ENCODE data around the gene KANK4. TPM values are rescaled to one million over a fixed set of nuclear protein-coding genes. Genes with fewer than 3 reads are reported as not detected.

Gene KANK4
- not detected for total RNA-seq

DNA sequence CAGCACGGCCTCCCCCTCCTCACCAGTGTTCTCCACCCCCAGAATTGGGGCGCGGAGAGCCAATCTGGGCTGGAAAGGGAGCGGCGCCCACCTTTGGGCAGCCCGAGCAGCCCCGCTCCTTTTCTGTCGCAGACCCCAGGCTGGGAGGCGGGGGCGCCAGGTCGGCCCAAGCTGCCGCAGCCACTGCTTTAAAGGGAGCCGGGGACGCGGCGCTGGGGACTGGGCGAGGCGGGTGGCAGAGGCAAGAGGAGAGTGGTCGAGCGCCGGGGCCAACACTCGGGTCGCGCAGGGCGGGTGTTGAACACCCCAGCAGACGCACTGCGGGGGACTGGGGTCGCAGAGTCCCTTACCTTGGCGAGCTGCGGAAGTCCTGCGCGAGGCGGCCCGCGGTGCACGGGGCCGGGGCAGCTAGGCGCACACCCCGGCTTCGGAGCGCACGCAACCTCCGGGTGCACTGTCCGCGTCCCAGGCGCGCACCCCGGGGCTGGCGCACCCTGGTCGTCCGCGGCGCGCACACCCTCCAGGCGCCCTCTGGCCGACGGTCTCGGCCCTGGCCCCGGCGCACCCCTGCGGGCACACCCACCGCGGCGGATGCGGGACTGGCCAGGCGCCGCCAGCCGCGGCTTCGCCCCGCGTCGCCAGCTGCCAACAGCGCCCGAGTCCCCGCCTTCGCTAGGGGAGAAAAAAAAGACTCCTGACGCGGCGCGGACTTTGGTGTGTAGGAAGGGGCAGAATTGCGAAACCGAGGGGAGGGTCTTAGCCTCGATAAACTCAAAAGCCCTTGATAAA lies at the start of gene KANK4:
Gene KANK4 (minus strand): TSS at position 679 of the 789 bp plus-strand sequence. CDS start 37,870 bp downstream, outside the sequence.
- ATAC-seq = peak in 1 of 2 donors; percentile 38
- Mint-ChIP-seq H3K9me3 (no peaks in the 10 kb centered on the region), H3K4me1 (ENCODE audit: low read depth) (peaks cover 2% of the 10 kb centered on the region), H3K4me3 (peak within 1 kb of the TSS; percentile 14), H3K36me3 (ENCODE audit: insufficient read depth) (no peaks in the 10 kb centered on the region), H3K27me3 (ENCODE audit: low read depth) (peaks cover 50% of the 10 kb centered on the region)
- DNase-seq = no peak

GRCh38 chr1:62368989-62369388 lies 49.8 kb upstream of the KANK4 start:
- H3K4me1 Mint-ChIP-seq (ENCODE audit: low read depth) = no peaks in the 10 kb centered on the region
- no peak overlapping the region for H3K4me3 Mint-ChIP-seq
- DNase-seq (no peak), ATAC-seq (no peak)
- H3K36me3 Mint-ChIP-seq (ENCODE audit: insufficient read depth) = no peaks in the 10 kb centered on the region
- H3K27me3 Mint-ChIP-seq (ENCODE audit: low read depth) = peaks cover 12% of the 10 kb centered on the region
- H3K9me3 Mint-ChIP-seq = peaks cover 4% of the 10 kb centered on the region

- DNase-seq (no peak), ATAC-seq (no peak)
- H3K36me3 Mint-ChIP-seq (ENCODE audit: insufficient read depth) = no peaks in the 10 kb centered on the region
- no peak overlapping the region for H3K4me3 Mint-ChIP-seq
- peaks cover 4% of the 10 kb centered on the region for H3K9me3 Mint-ChIP-seq
- no peaks in the 10 kb centered on the region for H3K4me1 Mint-ChIP-seq (ENCODE audit: low read depth)
- peaks cover 12% of the 10 kb centered on the region for H3K27me3 Mint-ChIP-seq (ENCODE audit: low read depth)
Observed at GRCh38 chr1:62367005-62367557, 47.8 kb upstream of the KANK4 start.

GRCh38 chr1:62364721-62365120 lies 45.5 kb upstream of the KANK4 start:
- Mint-ChIP-seq H3K4me3 (no peak overlapping the region), H3K4me1 (ENCODE audit: low read depth) (no peaks in the 10 kb centered on the region), H3K36me3 (ENCODE audit: insufficient read depth) (no peaks in the 10 kb centered on the region), H3K27me3 (ENCODE audit: low read depth) (peaks cover 6% of the 10 kb centered on the region), H3K9me3 (peaks cover 4% of the 10 kb centered on the region)
- no peak for DNase-seq
- ATAC-seq = no peak

GRCh38 chr1:62362926-62363325 lies 43.7 kb upstream of the KANK4 start:
- DNase-seq = no peak
- peaks cover 4% of the 10 kb centered on the region for H3K9me3 Mint-ChIP-seq
- ATAC-seq = no peak
- H3K4me3 Mint-ChIP-seq = no peak overlapping the region
- H3K36me3 Mint-ChIP-seq (ENCODE audit: insufficient read depth) = no peaks in the 10 kb centered on the region
- no peaks in the 10 kb centered on the region for H3K27me3 Mint-ChIP-seq (ENCODE audit: low read depth)
- no peaks in the 10 kb centered on the region for H3K4me1 Mint-ChIP-seq (ENCODE audit: low read depth)

DNA sequence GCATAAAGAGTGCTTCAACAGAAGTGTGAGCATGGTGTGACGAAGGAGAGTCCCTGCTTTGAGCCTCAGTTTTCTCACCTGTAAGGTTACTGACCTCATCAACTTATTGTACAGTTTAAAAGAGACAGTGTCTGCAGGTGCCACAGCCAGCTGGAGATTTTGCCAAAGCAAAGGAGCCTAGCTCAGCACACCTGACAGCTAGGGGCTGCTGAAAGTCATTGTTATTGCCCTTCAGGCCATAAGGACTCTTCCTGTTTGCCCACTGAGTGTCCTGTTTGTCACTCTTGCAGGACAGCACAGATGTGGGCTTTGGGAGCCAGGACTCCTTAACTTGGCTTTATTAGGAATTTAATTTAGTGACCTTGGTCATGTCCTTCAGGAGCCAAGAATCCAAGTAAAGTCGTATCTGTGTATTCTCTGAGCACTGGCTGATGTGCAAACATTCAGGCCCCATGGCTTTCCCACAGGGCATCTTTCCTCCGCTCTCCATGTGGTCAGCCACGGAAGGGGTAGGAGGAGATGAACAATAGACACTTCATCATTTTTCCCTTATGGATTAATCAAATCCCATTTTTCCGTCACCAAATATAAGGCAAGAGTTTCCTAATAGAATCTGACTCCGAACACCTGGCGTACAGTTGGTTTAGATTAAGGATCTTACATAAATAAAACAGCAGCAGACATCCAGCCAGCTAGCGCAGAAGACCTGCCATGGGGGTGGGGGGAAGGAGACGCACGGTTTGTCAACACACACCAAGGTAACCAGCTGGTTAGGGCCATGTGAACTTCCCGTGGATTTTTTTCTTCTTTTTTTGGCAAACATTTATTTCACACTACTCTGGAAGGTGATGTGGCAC lies 43.1 kb upstream of the KANK4 start:
- no peaks in the 10 kb centered on the region for H3K27me3 Mint-ChIP-seq (ENCODE audit: low read depth)
- ATAC-seq (no peak), DNase-seq (no peak)
- peaks cover 4% of the 10 kb centered on the region for H3K9me3 Mint-ChIP-seq
- no peaks in the 10 kb centered on the region for H3K36me3 Mint-ChIP-seq (ENCODE audit: insufficient read depth)
- H3K4me3 Mint-ChIP-seq = no peak overlapping the region
- no peaks in the 10 kb centered on the region for H3K4me1 Mint-ChIP-seq (ENCODE audit: low read depth)

DNA sequence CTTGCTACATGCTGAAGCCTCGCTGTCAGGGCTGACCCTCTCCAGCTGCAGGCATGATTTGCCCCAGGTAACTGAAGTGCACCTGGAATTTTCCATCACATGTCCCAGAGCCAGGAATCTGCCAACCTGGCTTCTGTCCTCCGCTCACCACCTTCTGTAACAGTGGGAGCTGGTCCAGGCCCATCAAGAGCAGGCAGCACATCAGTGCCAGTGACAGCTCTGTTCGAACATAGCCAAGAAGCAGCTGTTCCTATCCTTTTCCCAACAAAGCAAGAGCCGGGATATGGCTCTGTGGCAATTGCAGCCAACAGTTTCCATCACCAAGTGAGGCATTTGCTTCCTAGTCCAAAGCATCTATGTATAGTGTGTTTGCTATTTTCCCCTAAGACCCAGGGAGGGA lies 42.2 kb upstream of the KANK4 start:
- no peak for ATAC-seq
- Mint-ChIP-seq H3K9me3 (no peaks in the 10 kb centered on the region), H3K4me1 (ENCODE audit: low read depth) (no peaks in the 10 kb centered on the region), H3K36me3 (ENCODE audit: insufficient read depth) (no peaks in the 10 kb centered on the region), H3K4me3 (no peak overlapping the region), H3K27me3 (ENCODE audit: low read depth) (no peaks in the 10 kb centered on the region)
- no peak for DNase-seq

- no peak overlapping the region for H3K4me3 Mint-ChIP-seq
- ATAC-seq (no peak), DNase-seq (no peak)
Observed at GRCh38 chr1:62358665-62359373, 39.6 kb upstream of the KANK4 start.

GRCh38 chr1:62357916-62358315 lies 38.7 kb upstream of the KANK4 start:
- Mint-ChIP-seq H3K27me3 (ENCODE audit: low read depth) (no peaks in the 10 kb centered on the region), H3K9me3 (no peaks in the 10 kb centered on the region), H3K36me3 (ENCODE audit: insufficient read depth) (no peaks in the 10 kb centered on the region), H3K4me3 (no peak overlapping the region), H3K4me1 (ENCODE audit: low read depth) (no peaks in the 10 kb centered on the region)
- DNase-seq (no peak), ATAC-seq (no peak)

More at GRCh38 chr1:62358665-62359373, 39.6 kb upstream of the KANK4 start:
- H3K4me1 Mint-ChIP-seq (ENCODE audit: low read depth) = no peaks in the 10 kb centered on the region
- H3K9me3 Mint-ChIP-seq = no peaks in the 10 kb centered on the region
- no peaks in the 10 kb centered on the region for H3K27me3 Mint-ChIP-seq (ENCODE audit: low read depth)
- no peaks in the 10 kb centered on the region for H3K36me3 Mint-ChIP-seq (ENCODE audit: insufficient read depth)

- H3K4me1 Mint-ChIP-seq (ENCODE audit: low read depth) = no peaks in the 10 kb centered on the region
- no peaks in the 10 kb centered on the region for H3K36me3 Mint-ChIP-seq (ENCODE audit: insufficient read depth)
- ATAC-seq (peak in 1 of 2 donors; percentile 48), DNase-seq (no peak)
- H3K27me3 Mint-ChIP-seq (ENCODE audit: low read depth) = no peaks in the 10 kb centered on the region
- H3K4me3 Mint-ChIP-seq = no peak overlapping the region
- no peaks in the 10 kb centered on the region for H3K9me3 Mint-ChIP-seq
Observed at GRCh38 chr1:62356257-62356835, 37.1 kb upstream of the KANK4 start.

GRCh38 chr1:62355095-62355494 lies 35.9 kb upstream of the KANK4 start:
- Mint-ChIP-seq H3K9me3 (no peaks in the 10 kb centered on the region), H3K4me3 (no peak overlapping the region), H3K4me1 (ENCODE audit: low read depth) (no peaks in the 10 kb centered on the region), H3K36me3 (ENCODE audit: insufficient read depth) (no peaks in the 10 kb centered on the region), H3K27me3 (ENCODE audit: low read depth) (no peaks in the 10 kb centered on the region)
- ATAC-seq (no peak), DNase-seq (no peak)

GRCh38 chr1:62353853-62354252 lies 34.6 kb upstream of the KANK4 start:
- Mint-ChIP-seq H3K4me1 (ENCODE audit: low read depth) (no peaks in the 10 kb centered on the region), H3K27me3 (ENCODE audit: low read depth) (no peaks in the 10 kb centered on the region), H3K36me3 (ENCODE audit: insufficient read depth) (no peaks in the 10 kb centered on the region), H3K4me3 (no peak overlapping the region), H3K9me3 (no peaks in the 10 kb centered on the region)
- ATAC-seq = no peak
- no peak for DNase-seq

GRCh38 chr1:62352387-62352786 lies 33.2 kb upstream of the KANK4 start:
- H3K4me1 Mint-ChIP-seq (ENCODE audit: low read depth) = no peaks in the 10 kb centered on the region
- DNase-seq (no peak), ATAC-seq (no peak)
- H3K27me3 Mint-ChIP-seq (ENCODE audit: low read depth) = no peaks in the 10 kb centered on the region
- no peaks in the 10 kb centered on the region for H3K36me3 Mint-ChIP-seq (ENCODE audit: insufficient read depth)
- H3K4me3 Mint-ChIP-seq = no peak overlapping the region
- no peaks in the 10 kb centered on the region for H3K9me3 Mint-ChIP-seq
